ENCODE data around the gene SHTN1.

DNA sequence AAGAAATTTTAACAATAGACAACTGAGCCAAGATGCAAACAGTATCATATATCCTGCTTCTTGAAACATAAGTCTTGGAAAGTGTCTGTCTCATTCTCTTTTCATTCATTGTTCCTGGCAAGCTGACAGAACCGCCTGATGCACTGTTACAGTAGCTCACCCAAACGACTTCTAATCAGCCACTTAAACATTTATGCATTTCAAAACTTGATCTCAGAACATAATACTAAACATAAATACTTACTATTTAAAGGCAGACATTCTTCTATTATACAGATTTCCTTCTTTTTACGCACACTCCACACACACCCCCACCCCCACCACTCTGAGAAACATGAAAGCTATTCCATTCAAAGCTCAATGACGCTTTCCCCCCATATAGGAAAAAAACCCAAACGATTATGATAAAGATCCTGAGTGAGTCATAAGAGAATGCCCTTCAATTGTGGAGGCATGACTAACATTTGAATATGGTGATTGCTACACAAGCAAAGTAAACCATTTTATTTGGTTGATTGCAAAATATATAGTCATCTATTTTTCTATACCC lies 30.5 kb downstream of the SHTN1 start:
- TF ChIP-seq NFE2L2 (IDR thresholded peaks at IDR 0.05; ENCODE audit: low read depth, low read length), result no peak
- TF ChIP-seq POLR2A (IDR thresholded peaks at IDR 0.05; ENCODE audit: low read depth, low read length), result no peak
- no peak for TF ChIP-seq SMC3 (IDR thresholded peaks at IDR 0.05; ENCODE audit: low read depth, low read length)
- TF ChIP-seq FOS (IDR thresholded peaks at IDR 0.05; ENCODE audit: low read depth, low read length), result peak; percentile 95
